Colonic mucosa (tissue), 4 donors: ENCODE results near the gene CX3CL1. TPM values are rescaled to one million over a fixed set of nuclear protein-coding genes. Genes with fewer than 3 reads are reported as not detected.

ENCODE experiments used
- DNase-seq: peaks from one replicate; pipeline ENCODE4 v3.0.0-alpha.2; 2020
- H3K27ac ChIP-seq: fragments of 200-600 bp; one replicate; pipeline ENCODE4 v1.8.0; 2021
- H3K27me3 ChIP-seq: fragments of 200-600 bp; one replicate; pipeline ENCODE4 v1.8.0; 2021
- H3K36me3 ChIP-seq: fragments of 200-600 bp; one replicate; pipeline ENCODE4 v1.8.0; 2021
- H3K4me1 ChIP-seq: fragments of 200-600 bp; one replicate; pipeline ENCODE4 v1.8.0; 2021; ENCODE audit warnings: mild to moderate bottlenecking
- H3K4me3 ChIP-seq: fragments of 200-600 bp; one replicate; pipeline ENCODE4 v1.8.0; 2021
- H3K9ac ChIP-seq, 2 donors: one replicate each; pipeline ENCODE4 v1.7.0; 2013; ENCODE audit warnings: control low read depth in 2 of 2, low read depth in 2 of 2, low read length in 2 of 2
- H3K9me3 ChIP-seq: fragments of 200-600 bp; one replicate; pipeline ENCODE4 v1.8.0; 2021
- CTCF ChIP-seq: fragments of 200-600 bp; IDR thresholded peaks from one replicate; pipeline ENCODE4 v1.8.0; 2022; ENCODE audit warnings: antibody characterized with exemption, mild to moderate bottlenecking
- intact Hi-C: fragments of 100-400 bp; cut with DNase I; formaldehyde crosslinking; loops from one replicate; pipeline ENCODE4 v1.14.1; 2022
- total RNA-seq, 2 donors: library from RNA; stranded (reverse); fragmentation: NEBNext Ultra II Directional in 1 of 2; extraction: Animal tissue kit (Norgen Biotek cat#: 25700) in 1 of 2; gene quantifications; one replicate each; pipeline ENCODE4 v1.2.1, GENCODE V29; 2021
- donor health status: healthy.
- donor health status: DM: no; HTN: no; CAD: no.
- donor health status: DM: no; HTN: no; CAD: no.

CX3CL1 gene
- total RNA-seq, 2 donors from 2014 or later: 1.8 to 4.6 TPM

- no peaks in the 10 kb centered on the region for H3K9me3 ChIP-seq
- intact Hi-C loops: no loop called here
These were observed 19.6 kb upstream of the CX3CL1 start for GRCh38 chr16:57352636-57353047.

GRCh38 chr16:57354311-57354710 lies 18.0 kb upstream of the CX3CL1 start:
- DNase-seq: no peak
- Histone ChIP-seq H3K27me3 (no peaks in the 10 kb centered on the region), H3K27ac (no peak overlapping the region), H3K4me3 (no peak overlapping the region), H3K4me1 (no peaks in the 10 kb centered on the region), H3K9me3 (no peaks in the 10 kb centered on the region), H3K36me3 (no peaks in the 10 kb centered on the region), H3K9ac (no peak overlapping the region)
- intact Hi-C loops: no loop called here
- no peak for TF ChIP-seq CTCF

More at GRCh38 chr16:57352636-57353047, 19.6 kb upstream of the CX3CL1 start:
- DNase-seq: no peak
- Histone ChIP-seq H3K27ac (no peak overlapping the region), H3K9ac (no peak overlapping the region), H3K27me3 (no peaks in the 10 kb centered on the region), H3K4me3 (no peak overlapping the region), H3K36me3 (no peaks in the 10 kb centered on the region), H3K4me1 (no peaks in the 10 kb centered on the region)
- TF ChIP-seq CTCF: no peak

- Histone ChIP-seq H3K9me3 (no peaks in the 10 kb centered on the region), H3K36me3 (no peaks in the 10 kb centered on the region), H3K27me3 (no peaks in the 10 kb centered on the region), H3K9ac (no peak overlapping the region), H3K4me1 (no peaks in the 10 kb centered on the region), H3K4me3 (no peak overlapping the region), H3K27ac (no peak overlapping the region)
- no peak for TF ChIP-seq CTCF
- no peak for DNase-seq
- intact Hi-C loops: no loop called here
These were observed 16.3 kb upstream of the CX3CL1 start for GRCh38 chr16:57355898-57356414.

- no peak overlapping the region for H3K9ac ChIP-seq
- no peaks in the 10 kb centered on the region for H3K9me3 ChIP-seq
- intact Hi-C loops: no loop called here
- TF ChIP-seq CTCF: no peak
- H3K4me1 ChIP-seq: no peaks in the 10 kb centered on the region
- DNase-seq: no peak
- H3K4me3 ChIP-seq: no peak overlapping the region
- H3K27me3 ChIP-seq: no peaks in the 10 kb centered on the region
- H3K27ac ChIP-seq: no peak overlapping the region
- no peaks in the 10 kb centered on the region for H3K36me3 ChIP-seq
These were observed 15.7 kb upstream of the CX3CL1 start for GRCh38 chr16:57356547-57356946.

- no peak overlapping the region for H3K4me3 ChIP-seq
- H3K36me3 ChIP-seq: no peaks in the 10 kb centered on the region
- H3K9me3 ChIP-seq: no peaks in the 10 kb centered on the region
- H3K27me3 ChIP-seq: no peaks in the 10 kb centered on the region
- intact Hi-C loops: no loop called here
- no peak for DNase-seq
- no peak overlapping the region for H3K9ac ChIP-seq
- no peak overlapping the region for H3K27ac ChIP-seq
- TF ChIP-seq CTCF: no peak
- no peaks in the 10 kb centered on the region for H3K4me1 ChIP-seq
These were observed 14.8 kb upstream of the CX3CL1 start for GRCh38 chr16:57357330-57358085.
